ENCODE measurements around the gene EVI5L. TPM values are rescaled to one million over a fixed set of nuclear protein-coding genes. Genes with fewer than 3 reads are reported as not detected.

Gene EVI5L
- total RNA-seq: 10 to 100 TPM; 11.3 to 18.9 TPM

DNA sequence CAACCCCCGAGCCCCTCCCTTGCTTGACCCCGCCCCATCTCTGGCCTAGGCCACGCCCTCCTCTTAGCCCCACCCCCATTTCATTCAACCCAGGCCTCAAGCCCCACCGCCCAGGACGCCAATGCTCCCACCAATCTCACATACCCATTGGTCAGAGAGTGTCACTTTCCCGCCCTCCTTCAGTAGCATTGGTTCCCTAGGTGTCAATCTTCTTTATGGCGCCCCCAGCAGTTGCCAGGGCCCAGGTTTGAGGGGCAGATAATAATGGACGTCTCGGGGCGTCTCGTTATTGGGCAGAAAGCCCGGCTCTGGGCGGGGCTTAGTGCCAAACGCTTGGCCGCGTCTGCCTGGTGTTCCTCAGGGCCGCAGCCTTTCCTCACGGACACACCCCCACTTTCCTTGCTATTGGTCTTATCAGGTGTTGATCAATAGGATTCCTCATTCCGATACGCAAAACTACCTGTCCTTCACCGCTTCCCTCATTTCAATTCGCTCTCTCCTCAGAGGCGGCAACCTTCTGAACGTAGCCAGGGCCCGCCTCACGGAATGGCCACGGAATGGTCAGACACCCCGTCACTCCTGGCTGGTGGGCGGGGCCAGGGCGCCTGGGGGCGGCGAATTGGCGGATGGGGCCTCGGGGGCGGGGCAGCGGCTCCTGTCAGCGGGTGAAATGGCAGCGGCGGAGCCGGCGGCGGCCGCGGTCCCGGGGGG lies at the start of gene EVI5L:
Gene EVI5L (plus strand): TSS at position 658 of the 711 bp plus-strand sequence. CDS start 16,325 bp downstream, outside the sequence.

DNA sequence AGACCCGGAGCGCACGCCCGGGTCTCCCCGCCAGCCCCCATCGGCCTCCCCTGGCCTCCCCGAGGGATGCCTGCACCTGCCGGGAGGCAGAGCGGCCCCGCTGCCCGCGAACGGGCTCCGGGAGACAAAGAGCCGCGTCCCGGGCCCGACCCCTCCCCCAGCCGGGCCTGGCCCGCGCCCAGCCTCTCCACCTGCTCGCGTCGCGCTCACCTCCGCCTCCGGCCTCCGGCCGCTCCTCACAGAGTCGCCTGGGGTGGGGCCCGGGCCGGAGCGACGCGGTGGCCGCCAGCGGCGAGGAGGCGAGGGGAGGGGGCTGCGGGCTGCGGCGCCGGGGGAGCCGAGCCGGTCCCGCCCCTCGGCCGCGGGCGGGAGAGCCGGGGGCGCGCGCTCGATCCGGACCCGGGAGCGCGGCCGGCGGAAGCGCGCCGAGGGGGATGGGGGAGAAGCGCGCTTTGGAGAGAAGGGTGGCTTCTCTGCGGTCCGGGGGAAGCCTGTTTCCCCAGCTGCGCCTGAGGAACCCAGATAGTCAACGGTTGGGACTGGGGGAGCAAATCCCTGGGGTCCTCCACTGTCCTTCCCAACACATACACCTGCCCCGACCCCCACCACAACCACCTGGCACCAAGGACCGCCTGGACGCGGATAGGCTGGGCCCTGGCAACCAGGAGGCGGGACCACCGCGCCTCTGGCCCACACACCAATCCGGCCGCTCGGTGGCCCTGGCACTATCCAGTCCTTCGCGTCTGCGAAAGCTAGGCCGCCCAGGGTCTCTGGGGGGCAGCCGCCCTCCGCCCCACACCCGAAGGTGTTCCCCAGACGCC lies 44.3 kb downstream of the EVI5L start, which contains the start of gene PRR36:
Gene PRR36 (minus strand): TSS at position 315 of the 821 bp plus-strand sequence. CDS start 701 bp downstream, outside the sequence.

DNA sequence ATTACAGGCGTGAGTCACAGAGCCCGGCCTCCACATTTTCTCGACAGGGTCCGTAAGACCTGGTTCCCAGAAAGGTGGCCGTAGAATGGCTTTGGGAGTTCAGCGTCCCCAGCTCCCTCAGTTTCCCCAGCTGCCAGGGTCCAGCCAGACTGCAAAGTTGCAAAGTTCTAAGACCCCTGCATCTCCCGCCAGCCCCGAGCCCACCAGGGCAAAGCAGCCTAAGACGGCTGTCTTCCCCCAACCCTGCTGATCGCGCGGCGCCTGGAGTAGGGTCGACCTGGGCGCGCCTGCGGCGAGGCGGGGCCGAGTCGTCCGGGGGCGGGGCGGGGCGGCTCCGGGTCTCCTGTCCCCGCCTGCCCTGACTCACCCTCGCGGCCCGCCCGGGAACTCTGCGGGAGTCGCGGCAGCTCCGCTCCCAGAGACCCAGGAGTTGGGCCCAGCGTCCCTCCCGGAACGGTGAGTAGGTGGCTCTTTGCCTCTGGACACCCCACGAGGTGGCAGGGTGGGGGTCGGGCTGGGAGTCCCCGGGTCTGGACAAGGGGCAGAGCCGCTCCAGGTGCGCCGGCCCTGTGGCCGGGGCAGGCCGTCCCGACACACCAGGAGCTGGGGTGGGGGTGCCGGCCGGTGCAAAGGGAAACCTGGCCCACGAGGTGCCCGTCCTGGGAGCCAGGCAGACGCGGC lies 58.3 kb downstream of the EVI5L start, which contains the start of gene LRRC8E:
Gene LRRC8E (plus strand): TSS at position 366 of the 681 bp plus-strand sequence. CDS start 7,094 bp downstream, outside the sequence.

DNA sequence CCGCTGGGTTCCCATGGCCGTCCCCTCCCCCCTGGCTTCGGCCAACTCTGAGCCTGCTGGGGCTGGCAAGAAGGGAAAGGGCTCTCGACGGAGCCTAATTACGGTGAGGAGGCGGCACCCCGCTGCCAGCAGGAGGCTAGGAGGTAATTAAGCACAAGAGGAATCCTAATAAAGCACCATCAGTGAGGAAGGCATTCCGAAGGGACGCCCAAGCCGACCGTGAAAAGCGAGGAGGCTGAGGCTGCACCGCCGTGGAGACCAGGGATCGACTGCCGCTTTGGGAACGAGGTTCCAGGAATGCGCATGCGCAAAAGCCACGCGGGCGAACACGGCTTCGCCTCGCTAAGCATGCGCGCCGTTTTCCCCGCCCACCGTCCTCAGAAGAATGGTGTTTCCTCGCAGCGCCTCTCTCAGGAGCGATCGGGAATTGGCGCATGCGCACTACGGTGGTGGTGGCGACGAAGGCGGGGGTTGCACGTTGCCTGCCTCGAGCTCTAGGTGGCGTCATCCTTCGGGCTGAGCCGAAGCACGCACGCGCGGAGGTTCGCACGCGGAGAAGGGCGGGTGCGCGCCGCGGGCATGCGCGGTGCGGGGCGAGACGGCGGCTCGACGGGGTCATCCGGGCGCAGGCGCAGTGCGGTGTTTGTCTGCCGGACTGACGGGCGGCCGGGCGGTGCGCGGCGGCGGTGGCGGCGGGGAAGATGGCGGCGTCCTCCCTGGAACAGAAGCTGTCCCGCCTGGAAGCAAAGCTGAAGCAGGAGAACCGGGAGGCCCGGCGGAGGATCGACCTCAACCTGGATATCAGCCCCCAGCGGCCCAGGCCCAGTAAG lies 73.4 kb downstream of the EVI5L start, which contains the start of gene MAP2K7:
Gene MAP2K7 (plus strand): TSS at position 634 of the 830 bp plus-strand sequence. CDS start 68 bp downstream, at position 702.

Other genes starting within 250 kb of the EVI5L start
- under 1 TPM in 1 of 2 donors, not detected in 1; under 0.01 TPM for gene CAMSAP3, start 234.4 kb upstream of the EVI5L start, total RNA-seq
- 10 to 100 TPM; 36.5 to 46.6 TPM for gene XAB2, start 200.7 kb upstream of the EVI5L start, total RNA-seq
- 10 to 100 TPM in 1 of 2 donors, 1 to 10 TPM in 1; 9.3 to 11.7 TPM for gene PET100, start 200.4 kb upstream of the EVI5L start, total RNA-seq
- gene PCP2, start 196.5 kb upstream of the EVI5L start, total RNA-seq: not detected
- 10 to 100 TPM in 1 of 2 donors, 1 to 10 TPM in 1; 9.6 to 37.3 TPM for gene STXBP2, start 193.1 kb upstream of the EVI5L start, total RNA-seq
- not detected for gene RETN, start 161.2 kb upstream of the EVI5L start, total RNA-seq
- gene MCEMP1, start 153.1 kb upstream of the EVI5L start, total RNA-seq: not detected
- 10 to 100 TPM; 17.2 to 19.3 TPM for gene TRAPPC5, start 149.4 kb upstream of the EVI5L start, total RNA-seq
- gene FCER2, start 128.1 kb upstream of the EVI5L start, total RNA-seq: not detected
- gene CLEC4G, start 98.1 kb upstream of the EVI5L start, total RNA-seq: not detected
- not detected for gene CD209, start 82.7 kb upstream of the EVI5L start, total RNA-seq
- gene CLEC4M, start 67.0 kb upstream of the EVI5L start, total RNA-seq: not detected
- gene PRR36, start 44.2 kb downstream of the EVI5L start, total RNA-seq: not detected
- 1 to 10 TPM; 2.1 to 6.0 TPM for gene LRRC8E, start 58.3 kb downstream of the EVI5L start, total RNA-seq
- gene MAP2K7, start 73.7 kb downstream of the EVI5L start, total RNA-seq: 10 to 100 TPM in 1 of 2 donors, 1 to 10 TPM in 1; 8.6 to 11.0 TPM
- gene TGFBR3L, start 84.6 kb downstream of the EVI5L start, total RNA-seq: under 1 TPM in 1 of 2 donors, not detected in 1; 0.67 TPM
- gene SNAPC2, start 90.1 kb downstream of the EVI5L start, total RNA-seq: 10 to 100 TPM; 19.3 to 25.3 TPM
- gene CTXN1, start 95.9 kb downstream of the EVI5L start, total RNA-seq: under 1 TPM; 0.33 to 0.34 TPM
- gene TIMM44, start 113.4 kb downstream of the EVI5L start, total RNA-seq: 10 to 100 TPM; 38.2 to 57.9 TPM
- 10 to 100 TPM; 27.2 to 43.6 TPM for gene ELAVL1, start 175.4 kb downstream of the EVI5L start, total RNA-seq
- not detected for gene CCL25, start 222.5 kb downstream of the EVI5L start, total RNA-seq

Measured in melanocyte of skin (primary cell).